Stomach (tissue), 9 donors: Measurements from ENCODE around the gene SPINK14. TPM values are rescaled to one million over a fixed set of nuclear protein-coding genes. Genes with fewer than 3 reads are reported as not detected.

ENCODE experiments used
- DNase-seq, 2 donors: peaks; one replicate each; pipeline versions ENCODE4 v3.0.0 to v3.0.0-alpha.2; 2013 to 2019
- H3K27ac ChIP-seq, 5 donors: fragments of 200-600 bp in 4 of 5; sonication (generic) in 4 of 5; one replicate each; pipeline ENCODE4 v1.5.1; 2013 to 2019; ENCODE audit warnings: mild to moderate bottlenecking in 1 of 5, moderate library complexity in 1 of 5
- H3K27me3 ChIP-seq, 3 donors: fragments of 200-600 bp; sonication (generic); one replicate each; pipeline ENCODE4 v1.5.1; 2017 to 2019; ENCODE audit warnings: mixed run types in 1 of 3
- H3K36me3 ChIP-seq, 4 donors: fragments of 200-600 bp; sonication (generic); 1 replicate in 3 of 4; 2 replicates in 1 of 4; pipeline ENCODE4 v1.5.1; 2016 to 2019
- H3K4me1 ChIP-seq, 4 donors: fragments of 200-600 bp; sonication (generic); one replicate each; pipeline ENCODE4 v1.5.1; 2016 to 2019
- H3K4me3 ChIP-seq, 4 donors: fragments of 200-600 bp; sonication (generic) in 3 of 4; one replicate each; pipeline ENCODE4 v1.5.1; 2016 to 2019; ENCODE audit warnings: mild to moderate bottlenecking in 1 of 4
- H3K9me3 ChIP-seq, 4 donors: fragments of 200-600 bp; sonication (generic); one replicate each; pipeline ENCODE4 v1.5.1; 2016 to 2019
- CTCF ChIP-seq, 7 experiments: fragments of 450-650 bp in 4 of 7; fragments of 200-600 bp in 3 of 7; sonication (generic) in 3 of 7; IDR thresholded peaks; one replicate each; pipeline ENCODE4 v1.5.1; 2016 to 2019; ENCODE audit warnings: antibody characterized with exemption in 7 of 7, control low read depth in 2 of 7, mild to moderate bottlenecking in 1 of 7
- EP300 ChIP-seq: sonication (generic); formaldehyde crosslinking; IDR thresholded peaks from one replicate; pipeline ENCODE4 v1.6.1; 2017; ENCODE audit warnings: antibody characterized with exemption
- POLR2A ChIP-seq, 4 donors: fragments of 450-650 bp; IDR thresholded peaks; one replicate each; pipeline ENCODE4 v1.6.1; 2016; ENCODE audit warnings: antibody characterized with exemption in 4 of 4, control low read depth in 2 of 4, mild to moderate bottlenecking in 1 of 4, moderate library complexity in 1 of 4
- POLR2AphosphoS5 ChIP-seq, 3 donors: sonication (generic); formaldehyde crosslinking; IDR thresholded peaks; one replicate each; pipeline ENCODE4 v1.6.1; 2016; ENCODE audit warnings: antibody characterized with exemption in 3 of 3
- WGBS, 5 donors: extraction: QIAGEN DNeasy Blood & Tissue Kit in 3 of 5; methylation state at CpG; one replicate each; pipeline versions ENCODE4 v1.1.5 to v1.1.7; 2013 to 2018; 5-methylcytosine and 5-hydroxymethylcytosine counted together
- intact Hi-C: fragments of 100-400 bp; cut with DNase I; formaldehyde crosslinking; loops from one replicate; pipeline ENCODE4 v1.15.1; 2023; ENCODE audit warnings: low total_unique reads
- polyA plus RNA-seq, 3 donors: library from polyadenylated mRNA; stranded (reverse); fragments of 200-250 nt; gene quantifications; one replicate each; pipeline ENCODE4 v1.2.3, GENCODE V29; 2013
- total RNA-seq, 5 donors: library from RNA; depleted of rRNA; stranded (reverse); fragments of >200 nt; gene quantifications; one replicate each; pipeline versions ENCODE4 v1.1.0 to v1.2.3, GENCODE V29; 2014 to 2016
- donor health status: healthy with polysubstance abuse.
- donor health status: Bipolar disorder and iron deficiency.
- donor health status: healthy.

SPINK14 gene
- total and polyA plus RNA-seq, 8 donors, result not detected

DNA sequence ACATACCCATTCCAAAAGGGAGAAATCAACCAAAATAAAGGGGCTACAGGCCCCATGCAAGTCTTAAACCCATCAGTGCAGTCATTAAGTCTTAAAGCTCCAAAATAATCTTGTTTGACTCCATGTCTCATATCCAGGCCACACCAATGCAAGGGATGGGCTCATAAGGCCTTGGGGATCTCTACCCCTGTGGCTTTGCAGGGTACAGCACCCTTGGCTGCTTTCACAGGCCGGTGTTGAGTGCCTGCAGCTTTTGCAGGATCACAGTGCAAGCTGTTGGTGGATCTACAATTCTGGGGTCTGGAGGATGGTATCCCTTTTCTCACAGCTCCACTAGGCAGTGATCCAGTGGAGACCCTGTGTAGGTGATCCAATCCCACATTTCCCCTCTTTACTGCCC lies 5.0 kb upstream of the SPINK14 start:
- TF ChIP-seq POLR2A (IDR thresholded peaks at IDR 0.05), result no peak
- no peak for TF ChIP-seq CTCF (IDR thresholded peaks at IDR 0.05)
- TF ChIP-seq EP300, result no peak
- no peak for TF ChIP-seq POLR2AphosphoS5 (IDR thresholded peaks at IDR 0.05)
- H3K36me3 ChIP-seq, result no peaks in the 10 kb centered on the region
- H3K4me1 ChIP-seq, result no peaks in the 10 kb centered on the region
- H3K4me3 ChIP-seq, result no peak overlapping the region
- intact Hi-C loops, result no loop called here
- no peaks in the 10 kb centered on the region for H3K9me3 ChIP-seq
- no peak overlapping the region for H3K27ac ChIP-seq
- no peaks in the 10 kb centered on the region for H3K27me3 ChIP-seq
- 78 to 94% (median 83%) methylated on average over 1 of the region's 1 CpG for WGBS, 5 donors
- no peak for DNase-seq

- Histone ChIP-seq H3K27ac (no peak overlapping the region), H3K4me3 (no peak overlapping the region), H3K36me3 (no peaks in the 10 kb centered on the region), H3K27me3 (no peaks in the 10 kb centered on the region), H3K9me3 (no peaks in the 10 kb centered on the region), H3K4me1 (no peaks in the 10 kb centered on the region)
- TF ChIP-seq EP300 (no peak), POLR2A (IDR thresholded peaks at IDR 0.05) (no peak), CTCF (IDR thresholded peaks at IDR 0.05) (no peak), POLR2AphosphoS5 (IDR thresholded peaks at IDR 0.05) (no peak)
- intact Hi-C loops, result no loop called here
- WGBS, 5 donors, result 77 to 79% (median 78%) methylated on average over 4 of the region's 4 CpGs
- DNase-seq, result no peak
Observed at GRCh38 chr5:148166550-148167283, 1.6 kb upstream of the SPINK14 start.

GRCh38 chr5:148172377-148172776 lies 4.0 kb downstream of the SPINK14 start:
- Histone ChIP-seq H3K27ac (no peak overlapping the region), H3K27me3 (no peaks in the 10 kb centered on the region), H3K9me3 (no peaks in the 10 kb centered on the region), H3K4me3 (no peak overlapping the region), H3K4me1 (no peaks in the 10 kb centered on the region), H3K36me3 (no peaks in the 10 kb centered on the region)
- intact Hi-C loops, result loop anchor here (10.0 kb wide), 1 partner anchor 202 kb away; no protein-coding TSS in a partner anchor
- no peak for DNase-seq
- WGBS, 5 donors, result 25 to 38% (median 31%) methylated on average over 2 of the region's 2 CpGs
- TF ChIP-seq EP300 (no peak), POLR2A (IDR thresholded peaks at IDR 0.05) (no peak), POLR2AphosphoS5 (IDR thresholded peaks at IDR 0.05) (no peak), CTCF (IDR thresholded peaks at IDR 0.05) (no peak)

DNA sequence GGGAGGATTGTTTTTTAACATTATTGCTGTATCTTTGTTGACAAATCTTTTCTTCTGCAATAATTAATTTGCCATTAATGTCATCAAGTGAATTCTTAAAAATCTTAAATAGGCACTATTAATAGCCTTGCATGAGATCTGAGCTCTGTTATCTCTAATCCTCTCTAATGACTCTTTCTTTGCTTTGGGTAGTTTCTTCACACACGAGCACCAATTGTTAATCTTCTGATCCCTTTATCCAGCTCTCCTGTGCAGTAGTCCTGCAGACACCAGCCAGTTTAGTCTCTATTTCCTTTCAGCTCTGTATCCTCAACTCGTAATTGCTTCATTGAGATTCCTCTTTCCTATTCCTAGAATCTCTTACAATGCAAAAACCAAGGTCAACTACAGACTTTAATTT lies 8.1 kb downstream of the SPINK14 start:
- H3K27me3 ChIP-seq, result no peaks in the 10 kb centered on the region
- no peaks in the 10 kb centered on the region for H3K36me3 ChIP-seq
- H3K27ac ChIP-seq, result no peak overlapping the region
- H3K9me3 ChIP-seq, result no peaks in the 10 kb centered on the region
- peaks cover 0 to 6% (median 0%) of the 10 kb centered on the region in 4 donors for H3K4me1 ChIP-seq
- no peak overlapping the region for H3K4me3 ChIP-seq
- intact Hi-C loops, result loop anchor here (10.0 kb wide), 1 partner anchor 198 kb away; no protein-coding TSS in a partner anchor
- 22 to 36% (median 23%) methylated on average over 2 of the region's 2 CpGs for WGBS, 5 donors
- no peak for DNase-seq
- no peak for TF ChIP-seq CTCF (IDR thresholded peaks at IDR 0.05)
- no peak for TF ChIP-seq POLR2AphosphoS5 (IDR thresholded peaks at IDR 0.05)
- TF ChIP-seq POLR2A (IDR thresholded peaks at IDR 0.05), result no peak
